Stimulated activated CD4-positive, alpha-beta T cell treated with anti-CD3 and anti-CD28 coated beads, Interleukin-4, amount 100 ng/mL, for 4 hours (primary cell): ENCODE results near the gene CHPT1.

Experiments used
- DNase-seq, 2 experiments: peaks; one replicate each; pipeline ENCODE4 v3.0.0-alpha.2; 2020

CHPT1 gene

DNA sequence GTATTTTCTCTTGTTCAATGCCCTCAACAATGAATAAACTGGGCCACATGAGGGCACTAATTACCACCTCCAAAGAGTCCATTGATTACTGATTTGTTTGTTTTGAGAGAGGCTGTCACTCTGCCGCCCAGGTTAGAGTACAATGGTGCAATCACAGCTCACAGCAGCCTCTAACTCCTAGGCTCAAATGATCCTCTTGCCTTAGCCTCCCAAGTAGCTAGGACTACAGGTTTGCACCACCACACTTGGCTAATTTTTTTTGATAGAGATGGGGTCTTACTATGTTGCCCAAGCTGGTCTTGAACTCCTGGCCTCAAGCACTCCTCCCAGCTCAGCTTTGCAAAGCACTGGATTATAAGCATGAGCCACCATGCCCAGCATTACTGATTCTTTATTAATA, 70.1 kb downstream of the CHPT1 start:
- DNase-seq = no peak

DNA sequence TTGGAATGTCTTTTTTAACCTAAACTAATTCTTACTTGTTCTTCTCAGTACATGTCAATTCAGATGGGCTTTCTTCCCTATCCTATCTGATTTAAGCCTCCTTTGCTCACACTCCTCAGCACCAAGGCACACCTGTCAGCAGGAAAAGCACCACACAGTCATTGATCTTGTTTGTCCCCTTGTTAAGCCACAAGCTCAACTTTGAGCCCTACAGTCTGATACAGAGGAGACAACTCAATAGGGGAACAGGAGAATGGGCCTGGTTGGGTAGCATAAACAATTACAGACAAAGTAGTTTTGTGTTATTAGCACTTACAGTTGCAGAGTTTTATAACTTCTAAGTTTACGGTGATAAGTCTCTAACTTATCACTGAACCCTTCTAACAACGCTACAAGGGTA, 71.3 kb downstream of the CHPT1 start:
- no peak for DNase-seq

DNA sequence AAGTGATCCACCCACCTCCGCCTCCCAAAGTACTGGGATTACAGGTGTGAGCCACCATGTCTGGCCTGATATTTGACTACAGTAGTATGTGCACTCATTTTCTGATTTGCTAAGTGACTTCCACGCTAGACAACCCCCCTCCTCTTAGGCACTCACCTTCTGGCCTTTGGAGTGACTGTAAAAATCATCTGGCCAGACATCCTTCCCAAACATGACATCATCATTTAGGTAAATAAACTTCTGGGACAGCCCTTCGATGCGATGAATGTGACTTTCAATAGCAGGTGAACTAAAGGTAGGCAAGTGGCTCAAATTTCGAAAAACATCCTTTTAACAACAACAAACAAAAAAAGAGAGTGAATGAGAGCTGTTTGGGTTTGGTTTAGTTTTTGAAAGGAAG, 72.4 kb downstream of the CHPT1 start:
- no peak for DNase-seq

DNA sequence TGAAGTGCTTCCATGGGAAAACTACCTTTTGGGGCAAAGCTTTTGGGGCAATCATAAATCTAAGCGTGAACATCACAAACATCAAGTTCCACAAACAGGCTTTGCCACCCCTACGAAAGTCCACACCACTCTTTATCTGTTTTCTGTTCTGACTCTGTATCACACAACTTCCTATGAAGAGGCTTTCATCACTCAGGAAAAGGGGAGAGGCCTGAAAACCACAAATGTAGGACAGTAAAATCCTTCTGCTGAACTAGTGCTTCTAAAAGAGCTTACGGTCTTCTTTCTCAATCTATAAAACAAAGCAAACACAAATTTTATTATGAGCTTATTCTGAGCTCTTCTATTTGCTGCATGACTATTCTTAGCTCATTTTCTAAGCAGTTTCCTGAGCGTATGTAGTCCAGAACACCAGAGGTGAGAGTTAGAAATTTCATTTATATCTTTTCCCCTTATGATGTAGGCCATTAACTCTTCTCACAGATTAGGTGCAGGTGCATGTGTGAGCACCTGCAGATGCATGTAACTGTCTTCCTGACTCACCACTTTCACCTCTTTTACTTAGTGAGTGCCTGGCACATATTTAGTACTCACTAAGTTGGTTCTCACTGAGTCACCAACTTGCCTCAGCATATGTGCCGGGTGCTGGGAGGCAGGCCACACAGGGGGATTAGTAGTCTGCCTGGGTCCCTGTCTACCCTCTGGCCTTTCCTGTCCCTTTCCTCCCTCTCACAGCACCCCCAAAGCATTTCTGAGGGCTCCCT, 74.8 kb downstream of the CHPT1 start:
- no peak for DNase-seq

DNA sequence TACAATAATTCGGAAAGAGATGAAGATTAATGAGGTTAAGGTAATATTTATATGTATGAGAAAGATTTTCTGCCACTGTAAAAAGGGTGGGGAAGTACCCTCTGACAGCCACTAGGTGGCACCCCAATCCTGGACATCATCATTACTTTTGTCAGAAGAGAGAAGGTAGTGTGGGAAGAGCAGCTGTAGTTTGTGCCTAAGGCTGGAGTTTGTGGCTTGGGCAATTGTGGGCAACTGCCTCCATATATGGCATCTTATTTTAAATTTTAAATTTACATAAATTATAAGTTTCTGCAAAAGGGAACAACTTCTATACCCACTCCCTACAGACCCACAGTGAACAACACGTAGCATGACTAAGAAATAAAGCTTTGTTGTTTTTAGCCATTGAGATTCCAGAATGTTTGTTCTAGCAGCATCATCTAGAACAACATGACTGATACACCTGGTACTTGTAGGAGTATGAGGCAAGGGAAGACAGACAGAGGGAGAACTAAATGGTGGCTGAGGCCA, 76.3 kb downstream of the CHPT1 start:
- peak; percentile 54 to 60 for DNase-seq

DNA sequence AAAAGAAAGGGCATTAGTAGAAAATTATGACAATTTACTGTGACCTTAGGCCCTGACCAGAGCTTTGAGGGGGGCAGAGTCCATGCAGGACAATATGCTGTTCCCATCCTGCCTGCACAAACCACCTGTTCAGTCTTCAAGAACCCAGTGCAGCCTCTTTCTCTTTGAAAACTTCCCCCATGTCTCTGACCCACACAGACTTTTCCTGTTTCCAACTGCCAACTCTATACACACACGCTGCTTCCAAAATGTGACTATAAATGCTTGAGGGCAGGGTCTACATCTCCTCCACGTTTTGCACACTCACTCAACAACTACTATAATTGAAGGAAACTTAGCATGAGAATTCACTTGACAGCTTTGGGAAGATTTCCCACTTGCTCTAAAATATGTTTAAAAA, 78.4 kb downstream of the CHPT1 start:
- no peak for DNase-seq

DNA sequence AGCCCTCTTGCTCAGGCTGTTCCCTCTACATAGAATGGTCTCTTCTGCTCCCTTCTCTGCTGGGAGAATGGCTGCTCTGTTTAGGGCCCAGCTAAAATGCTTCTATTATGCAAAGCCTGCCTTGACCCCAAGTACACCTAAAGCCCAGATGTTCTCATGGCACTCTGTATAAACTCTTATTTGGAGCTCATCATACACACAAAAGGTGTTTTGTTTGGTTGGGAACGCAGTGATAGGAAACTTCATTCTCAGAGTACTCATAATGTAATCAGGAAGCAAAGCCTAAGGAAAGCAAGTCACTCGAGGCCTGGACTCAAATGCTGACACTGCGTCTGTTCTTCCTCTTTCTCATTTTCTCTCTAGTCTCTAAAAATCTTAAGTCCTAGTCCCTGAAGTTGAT, 80.0 kb downstream of the CHPT1 start:
- no peak for DNase-seq

DNA sequence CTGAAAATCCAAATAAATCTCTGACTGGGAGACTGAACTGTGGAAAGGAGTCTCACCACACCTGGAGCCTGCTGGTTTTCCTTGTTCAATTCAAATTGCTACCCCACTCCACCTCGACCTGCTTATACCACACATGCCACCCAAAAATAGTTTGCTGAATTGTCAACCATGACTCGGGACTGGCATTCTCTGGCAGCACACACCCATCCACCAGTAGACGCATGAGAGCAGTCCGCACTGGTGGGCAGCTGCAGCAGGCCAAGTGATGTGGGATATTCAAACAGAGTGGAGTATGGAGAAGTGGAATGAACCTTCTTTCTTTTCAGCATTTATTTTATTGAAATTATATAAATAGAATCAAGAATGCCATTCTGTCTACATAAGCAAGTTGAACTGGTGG, 80.5 kb downstream of the CHPT1 start:
- DNase-seq = no peak
